ENCODE data around the gene LRRC46.

The LRRC46 gene

GRCh38 chr17:47831003-47831933 is at the start of gene LRRC46, which contains the start of gene MRPL10:
LRRC46 (plus strand) TSS chr17:47831670; CDS start chr17:47831990, 320 bp downstream.
MRPL10 (minus strand) TSS chr17:47831541; CDS start chr17:47831511, 30 bp downstream.
- DNase-seq = peak; percentile 93

- DNase-seq = no peak
Measured at GRCh38 chr17:47785538-47786123, 45.8 kb upstream of the LRRC46 start.

- peak; percentile 58 for DNase-seq
Measured at GRCh38 chr17:47789611-47790561, 41.6 kb upstream of the LRRC46 start.

- DNase-seq = no peak
Measured at GRCh38 chr17:47791025-47791424, 40.4 kb upstream of the LRRC46 start.

- no peak for DNase-seq
Measured at GRCh38 chr17:47792457-47792856, 39.0 kb upstream of the LRRC46 start.

GRCh38 chr17:47792979-47793378 is 38.5 kb upstream of the LRRC46 start:
- no peak for DNase-seq

GRCh38 chr17:47797797-47798196 is 33.7 kb upstream of the LRRC46 start:
- no peak for DNase-seq

- DNase-seq = no peak
Measured at GRCh38 chr17:47800686-47801085, 30.8 kb upstream of the LRRC46 start.

- DNase-seq = no peak
Measured at GRCh38 chr17:47801176-47801765, 30.2 kb upstream of the LRRC46 start.

GRCh38 chr17:47801906-47802305 is 29.6 kb upstream of the LRRC46 start:
- no peak for DNase-seq

- DNase-seq = peak; percentile 67
Measured at GRCh38 chr17:47802341-47803022, 29.0 kb upstream of the LRRC46 start.

GRCh38 chr17:47803201-47803600 is 28.3 kb upstream of the LRRC46 start:
- DNase-seq = no peak

- DNase-seq = no peak
Measured at GRCh38 chr17:47803751-47804150, 27.7 kb upstream of the LRRC46 start.

GRCh38 chr17:47804461-47804860 is 27.0 kb upstream of the LRRC46 start:
- DNase-seq = no peak

GRCh38 chr17:47806026-47806912 is 25.2 kb upstream of the LRRC46 start:
- DNase-seq = no peak

- no peak for DNase-seq
Measured at GRCh38 chr17:47806913-47807255, 24.6 kb upstream of the LRRC46 start.

GRCh38 chr17:47807421-47807820 is 24.0 kb upstream of the LRRC46 start:
- DNase-seq = no peak

- no peak for DNase-seq
Measured at GRCh38 chr17:47808036-47808829, 23.2 kb upstream of the LRRC46 start.

GRCh38 chr17:47808830-47809480 is 22.5 kb upstream of the LRRC46 start:
- no peak for DNase-seq
